OCI-LY7 (cell line): ENCODE results near the gene PRR16.

ENCODE experiments used
- EZH2phosphoT487 ChIP-seq: fragments of 200-600 bp; sonication (generic); IDR thresholded peaks from 2 replicates; pipeline ENCODE4 v1.6.1; 2018; ENCODE audit warnings: low read depth, borderline replicate concordance, mild to moderate bottlenecking, mixed run types, antibody characterized with exemption, low read length, moderate library complexity, mixed read lengths
- TF ChIP-seq, protein P1 (sequence below): fragments of 200-600 bp; sonication (generic); conservative IDR thresholded peaks from 2 replicates; pipeline ENCODE4 v1.5.1; 2014; ENCODE audit warnings: mild to moderate bottlenecking, antibody characterized with exemption, low read length, moderate library complexity, mixed read lengths

DNA sequence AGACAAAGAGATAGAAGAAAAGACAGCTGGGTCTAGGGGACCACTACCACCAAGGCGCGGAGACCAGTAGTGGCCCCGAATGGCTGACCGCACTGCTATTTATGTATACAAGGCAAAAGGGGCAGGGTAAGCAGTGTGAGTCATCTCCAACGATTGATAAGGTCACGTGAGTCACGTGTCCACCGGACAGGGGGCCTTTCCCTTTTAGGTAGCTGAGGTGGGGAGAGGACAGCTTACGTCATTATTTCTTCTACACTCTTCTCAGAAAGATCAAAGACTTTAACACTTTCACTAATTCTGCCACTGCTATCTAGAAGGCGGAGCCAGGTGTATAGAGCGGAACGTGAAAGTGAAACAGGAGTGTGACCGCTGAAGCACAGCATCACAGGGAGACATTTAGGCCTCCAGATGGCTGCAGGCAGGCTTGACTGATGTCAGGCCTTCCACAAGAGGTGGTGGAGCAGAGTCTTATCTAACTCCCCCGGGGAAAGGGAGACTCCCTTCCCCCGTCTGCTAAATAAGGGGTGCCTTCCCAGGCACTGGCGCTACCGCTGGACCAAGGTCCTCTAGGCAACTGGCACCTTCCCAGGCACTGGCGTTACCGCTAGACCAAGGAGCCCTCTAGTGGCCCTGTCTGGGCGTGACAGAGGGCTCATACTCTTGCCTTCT lies 6.1 kb upstream of the PRR16 start:
- TF ChIP-seq, protein P1, sequence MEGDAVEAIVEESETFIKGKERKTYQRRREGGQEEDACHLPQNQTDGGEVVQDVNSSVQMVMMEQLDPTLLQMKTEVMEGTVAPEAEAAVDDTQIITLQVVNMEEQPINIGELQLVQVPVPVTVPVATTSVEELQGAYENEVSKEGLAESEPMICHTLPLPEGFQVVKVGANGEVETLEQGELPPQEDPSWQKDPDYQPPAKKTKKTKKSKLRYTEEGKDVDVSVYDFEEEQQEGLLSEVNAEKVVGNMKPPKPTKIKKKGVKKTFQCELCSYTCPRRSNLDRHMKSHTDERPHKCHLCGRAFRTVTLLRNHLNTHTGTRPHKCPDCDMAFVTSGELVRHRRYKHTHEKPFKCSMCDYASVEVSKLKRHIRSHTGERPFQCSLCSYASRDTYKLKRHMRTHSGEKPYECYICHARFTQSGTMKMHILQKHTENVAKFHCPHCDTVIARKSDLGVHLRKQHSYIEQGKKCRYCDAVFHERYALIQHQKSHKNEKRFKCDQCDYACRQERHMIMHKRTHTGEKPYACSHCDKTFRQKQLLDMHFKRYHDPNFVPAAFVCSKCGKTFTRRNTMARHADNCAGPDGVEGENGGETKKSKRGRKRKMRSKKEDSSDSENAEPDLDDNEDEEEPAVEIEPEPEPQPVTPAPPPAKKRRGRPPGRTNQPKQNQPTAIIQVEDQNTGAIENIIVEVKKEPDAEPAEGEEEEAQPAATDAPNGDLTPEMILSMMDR = peak; percentile 80
- TF ChIP-seq EZH2phosphoT487 = no peak
